A549 (cell line): ENCODE results near the gene ANG. TPM values are rescaled to one million over a fixed set of nuclear protein-coding genes. Genes with fewer than 3 reads are reported as not detected.

Source experiments
- ATAC-seq, 2 experiments: fragments of 200-7000 bp in 1 of 2; fragments of >200 bp in 1 of 2; cut with Nextera tagmentation in 1 of 2; cut with Tn5 transposase in 1 of 2; 3 replicates each; pipeline versions ENCODE4 v1.8.0 to v1.9.1; 2018 to 2020; ENCODE audit warnings: mild to moderate bottlenecking in 1 of 2, moderate library complexity in 1 of 2
- CTCF ChIA-PET: fragments of 300-600 bp; sonication (Branson Sonifier 250); formaldehyde crosslinking; extraction: SDS; loops from one replicate; lab custom pipeline; 2021; ENCODE audit warnings: antibody characterized with exemption, inconsistent platforms; lab: Yijun Ruan, JAX
- POLR2A ChIA-PET: fragments of 350-600 bp; formaldehyde crosslinking; extraction: SDS; loops from one replicate; lab custom pipeline; 2021; ENCODE audit warnings: antibody characterized with exemption, inconsistent platforms; lab: Yijun Ruan, JAX
- DNase-seq, 2 experiments: peaks; one replicate each; pipeline versions ENCODE4 v3.0.0 to v3.0.0-alpha.2; 2011 to 2016; ENCODE audit warnings: low read depth in 1 of 2, low spot score in 1 of 2
- FAIRE-seq: peaks from 2 replicates; lab custom pipeline; 2011; peaks lifted over from hg19 to GRCh38; lab: Jason Lieb, UNC
- H3K27ac ChIP-seq, 2 experiments: fragments of >200 bp; sonication (Bioruptor Twin); formaldehyde crosslinking; 3 replicates each; pipeline ENCODE4 v1.5.1; 2016 to 2017
- H3K4me1 ChIP-seq: fragments of >200 bp; sonication (Bioruptor Twin); formaldehyde crosslinking; 3 replicates; pipeline ENCODE4 v1.6.1; 2016
- H3K4me2 ChIP-seq: fragments of >200 bp; sonication (Bioruptor Twin); formaldehyde crosslinking; 3 replicates; pipeline ENCODE4 v1.6.1; 2016
- H3K4me3 ChIP-seq: fragments of >200 bp; sonication (Bioruptor Twin); formaldehyde crosslinking; 3 replicates; pipeline ENCODE4 v1.5.1; 2016
- H3K9me3 ChIP-seq: fragments of >200 bp; sonication (Bioruptor Twin); formaldehyde crosslinking; 3 replicates; pipeline ENCODE4 v1.6.1; 2016
- CEBPB ChIP-seq, 2 experiments: fragments of >200 bp in 1 of 2; sonication (Bioruptor Twin) in 1 of 2; formaldehyde crosslinking in 1 of 2; IDR thresholded peaks; 2 replicates each; pipeline ENCODE4 v1.6.1; 2012 to 2016
- CHD4 ChIP-seq: fragments of 200-600 bp; sonication (generic); IDR thresholded peaks from 2 replicates; pipeline ENCODE4 v1.6.1; 2016; ENCODE audit warnings: antibody characterized with exemption, mild to moderate bottlenecking, borderline replicate concordance
- E2F6 ChIP-seq: IDR thresholded peaks from 2 replicates; pipeline ENCODE4 v1.6.1; 2012; ENCODE audit warnings: low read depth, borderline replicate concordance
- EHMT2 ChIP-seq: fragments of 200-600 bp; sonication (generic); IDR thresholded peaks from 2 replicates; pipeline ENCODE4 v1.6.1; 2016; ENCODE audit warnings: antibody characterized with exemption, low read depth, mild to moderate bottlenecking, moderate library complexity
- FOSB ChIP-seq: fragments of 250-450 bp; sonication (Bioruptor Pico); IDR thresholded peaks from 2 replicates; pipeline ENCODE4 v1.5.0; 2020; ENCODE audit warnings: mild to moderate bottlenecking, moderate library complexity
- HMGXB4 ChIP-seq: fragments of 250-450 bp; sonication (Bioruptor Pico); IDR thresholded peaks from 2 replicates; pipeline ENCODE4 v1.5.0; 2021; ENCODE audit warnings: mild to moderate bottlenecking, moderate library complexity, borderline replicate concordance
- HOXA7 ChIP-seq: fragments of 250-450 bp; sonication (Bioruptor Pico); IDR thresholded peaks from 2 replicates; pipeline ENCODE4 v1.5.0; 2020; ENCODE audit warnings: mild to moderate bottlenecking, moderate library complexity
- HOXB5 ChIP-seq: fragments of 250-450 bp; sonication (Bioruptor Pico); IDR thresholded peaks from 2 replicates; pipeline ENCODE4 v1.5.0; 2020; ENCODE audit warnings: mild to moderate bottlenecking, moderate library complexity
- JUN ChIP-seq, 2 experiments: fragments of >200 bp; sonication (Bioruptor Twin); formaldehyde crosslinking; IDR thresholded peaks; 2 replicates in 1 of 2; 3 replicates in 1 of 2; pipeline ENCODE4 v1.6.1; 2016 to 2017
- KDM5A ChIP-seq: fragments of 200-600 bp; sonication (generic); IDR thresholded peaks from 2 replicates; pipeline ENCODE4 v1.6.1; 2016; ENCODE audit warnings: antibody characterized with exemption, mild to moderate bottlenecking
- MAZ ChIP-seq: fragments of 150-350 bp; IDR thresholded peaks from 2 replicates; pipeline ENCODE4 v1.6.1; 2014; ENCODE audit warnings: antibody characterized with exemption, low read depth, low read length, borderline replicate concordance
- MYC ChIP-seq: IDR thresholded peaks from 2 replicates; pipeline ENCODE4 v1.6.1; 2012; ENCODE audit warnings: mild to moderate bottlenecking, inconsistent platforms, low read length, improper control_type of control experiment, borderline replicate concordance
- POLR2A ChIP-seq: IDR thresholded peaks from 2 replicates; pipeline ENCODE4 v1.6.1; 2012; ENCODE audit warnings: mild to moderate bottlenecking, low read length
- POLR2AphosphoS2 ChIP-seq: conservative IDR thresholded peaks from 2 replicates; pipeline ENCODE4 v1.6.1; 2012; ENCODE audit warnings: low read length, improper control_type of control experiment, inconsistent platforms
- RCOR1 ChIP-seq: fragments of 150-350 bp; IDR thresholded peaks from 2 replicates; pipeline ENCODE4 v1.6.1; 2014; ENCODE audit warnings: antibody characterized with exemption, low read length, low read depth
- REST ChIP-seq: fragments of 200-600 bp; sonication (generic); IDR thresholded peaks from 2 replicates; pipeline ENCODE4 v1.6.1; 2016; ENCODE audit warnings: antibody characterized with exemption, mild to moderate bottlenecking, moderate library complexity
- TFCP2L1 ChIP-seq: fragments of 250-450 bp; sonication (Bioruptor Pico); IDR thresholded peaks from 2 replicates; pipeline ENCODE4 v1.5.0; 2021; ENCODE audit warnings: mild to moderate bottlenecking
- USF2 ChIP-seq: fragments of 450-650 bp; IDR thresholded peaks from 2 replicates; pipeline ENCODE4 v1.6.1; 2014; ENCODE audit warnings: antibody characterized with exemption
- ZC3H11A ChIP-seq: fragments of 450-650 bp; IDR thresholded peaks from 2 replicates; pipeline ENCODE4 v1.6.1; 2014; ENCODE audit warnings: antibody characterized with exemption, mild to moderate bottlenecking
- ZNF302 ChIP-seq: fragments of 250-450 bp; sonication (Bioruptor Pico); IDR thresholded peaks from 2 replicates; pipeline ENCODE4 v1.9.0; 2021; ENCODE audit warnings: inconsistent platforms, mild to moderate bottlenecking, moderate library complexity
- ZSCAN20 ChIP-seq: fragments of 250-450 bp; sonication (Bioruptor Pico); IDR thresholded peaks from 2 replicates; pipeline ENCODE4 v1.8.0; 2022; ENCODE audit warnings: mild to moderate bottlenecking, moderate library complexity
- WGBS: methylation state at CpG from one replicate; pipeline ENCODE4 v1.1.6; 2017; ENCODE audit errors: missing lambda C conversion rate; 5-methylcytosine and 5-hydroxymethylcytosine counted together
- polyA plus RNA-seq, 4 experiments: library from polyadenylated mRNA; depleted of rRNA in 3 of 4; stranded (reverse); fragments of >200 nt; fragmentation: RNase III in 1 of 4; extraction: RNeasy Plus Mini Kit Qiagen cat#74134 plus additional on column Dnase treatment in 1 of 4; gene quantifications; 2 replicates in 3 of 4; 3 replicates in 1 of 4; pipeline ENCODE4 v1.2.3, GENCODE V29; 2011 to 2017

Gene ANG
- polyA plus RNA-seq, 2 of the 4 experiments (the other 2 are of a cell fraction): 10.5 to 35.4 TPM

- H3K27ac ChIP-seq: no peak overlapping the region
- no peak for TF ChIP-seq EHMT2
- no peak for TF ChIP-seq ZC3H11A
- TF ChIP-seq POLR2A: no peak
- TF ChIP-seq HOXA7 (CRISPR knock-in tag): no peak
- TF ChIP-seq KDM5A: no peak
- TF ChIP-seq REST: no peak
- TF ChIP-seq, all 56 proteins: peak for 0
- CTCF ChIA-PET: interaction anchor here (1.0 to 2.5 kb wide), 5 partner anchors 9 to 303 kb away, joined by 3 to 7 read pairs (median 4); no protein-coding TSS in a partner anchor
- ATAC-seq: no peak
- POLR2A ChIA-PET: interaction anchor here (1.6 kb wide), 1 partner anchor 14 kb away, joined by 5 read pairs; no protein-coding TSS in a partner anchor
- Histone ChIP-seq H3K9me3 (no peaks in the 10 kb centered on the region), H3K4me1 (peaks cover 5% of the 10 kb centered on the region; the same call in 1 of the 3 replicates), H3K4me2 (no peak overlapping the region), H3K4me3 (no peak overlapping the region)
- FAIRE-seq: no peak
- no peak for DNase-seq
- 94% methylated on average over 2 of the region's 2 CpGs for WGBS
Measured at GRCh38 chr14:20667957-20668356, 20.6 kb upstream of the ANG start.

GRCh38 chr14:20668969-20669368 is 19.6 kb upstream of the ANG start:
- POLR2A ChIA-PET: interaction anchor here (1.0 to 1.6 kb wide), 2 partner anchors 13 to 15 kb away, joined by 3 to 5 read pairs; no protein-coding TSS in a partner anchor
- Histone ChIP-seq H3K4me1 (peaks cover 5% of the 10 kb centered on the region; the same call in 1 of the 3 replicates), H3K4me3 (no peak overlapping the region), H3K9me3 (no peaks in the 10 kb centered on the region)
- CTCF ChIA-PET: interaction anchor here (0.9 to 2.5 kb wide), 7 partner anchors 10 to 302 kb away, joined by 3 to 7 read pairs (median 4); no protein-coding TSS in a partner anchor
- WGBS: 38% methylated on average over 2 of the region's 2 CpGs
- peak in 1 of 2 experiments; percentile 63 for DNase-seq
- TF ChIP-seq E2F6 (no peak), RCOR1 (no peak), MAZ (no peak), HMGXB4 (CRISPR knock-in tag) (no peak), KDM5A (no peak), POLR2AphosphoS2 (no peak), MYC (no peak), HOXB5 (CRISPR knock-in tag) (no peak), CHD4 (no peak), FOSB (no peak), ZSCAN20 (no peak), ZNF302 (CRISPR knock-in tag) (no peak), CEBPB (IDR thresholded peaks at IDR 0.05) (no peak), TFCP2L1 (no peak), USF2 (no peak), JUN (IDR thresholded peaks at IDR 0.05) (no peak)
- TF ChIP-seq, all 56 proteins: peak for 0
- FAIRE-seq (no peak), ATAC-seq (peak; percentile 15 to 37; a peak in 4 of 6 replicates)
- Histone ChIP-seq H3K27ac (no peak overlapping the region), H3K4me2 (no peak overlapping the region)
